IMR-90 (cell line): ENCODE measurements around the gene HORMAD1.

Experiments
- CEBPB ChIP-seq: IDR thresholded peaks from 2 replicates; pipeline ENCODE4 v1.6.1; 2012; ENCODE audit warnings: low read depth, low read length, improper control_type of control experiment
- CHD1 ChIP-seq: IDR thresholded peaks from 2 replicates; pipeline ENCODE4 v1.6.1; 2012; ENCODE audit warnings: low read depth, low read length, improper control_type of control experiment
- CTCF ChIP-seq: conservative IDR thresholded peaks from 2 replicates; pipeline ENCODE4 v1.5.1; 2012; ENCODE audit warnings: mild to moderate bottlenecking, low read depth, low read length, improper control_type of control experiment
- ELK1 ChIP-seq: fragments of 150-350 bp; IDR thresholded peaks from 2 replicates; pipeline ENCODE4 v1.6.1; 2016; ENCODE audit warnings: low read depth, mild to moderate bottlenecking, low read length, moderate library complexity, borderline replicate concordance
- MXI1 ChIP-seq: IDR thresholded peaks from 2 replicates; pipeline ENCODE4 v1.6.1; 2012; ENCODE audit warnings: low read depth, mild to moderate bottlenecking, low read length, moderate library complexity, borderline replicate concordance
- NFE2L2 ChIP-seq: fragments of 150-350 bp; IDR thresholded peaks from 2 replicates; pipeline ENCODE4 v1.6.1; 2016; ENCODE audit warnings: low read depth, mild to moderate bottlenecking, low read length
- POLR2A ChIP-seq: IDR thresholded peaks from 2 replicates; pipeline ENCODE4 v1.6.1; 2012; ENCODE audit warnings: mild to moderate bottlenecking, low read depth, low read length
- RAD21 ChIP-seq: IDR thresholded peaks from 2 replicates; pipeline ENCODE4 v1.6.1; 2012; ENCODE audit warnings: low read length, improper control_type of control experiment
- RCOR1 ChIP-seq: IDR thresholded peaks from 2 replicates; pipeline ENCODE4 v1.6.1; 2012; ENCODE audit warnings: mild to moderate bottlenecking, low read length, improper control_type of control experiment; ENCODE audit not compliant: insufficient replicate concordance
- RFX5 ChIP-seq: IDR thresholded peaks from 2 replicates; pipeline ENCODE4 v1.8.0; 2012; ENCODE audit warnings: low read depth, mild to moderate bottlenecking, low read length, moderate library complexity
- SMC3 ChIP-seq: fragments of 150-350 bp; IDR thresholded peaks from 2 replicates; pipeline ENCODE4 v1.6.1; 2016; ENCODE audit warnings: low read depth, mild to moderate bottlenecking, antibody characterized with exemption, low read length, moderate library complexity
- USF2 ChIP-seq: fragments of 150-350 bp; IDR thresholded peaks from 2 replicates; pipeline ENCODE4 v1.6.1; 2017; ENCODE audit warnings: mild to moderate bottlenecking, antibody characterized with exemption, low read length, low read depth

GRCh38 chr1:150730130-150730721, 9.5 kb upstream of the HORMAD1 start:
- TF ChIP-seq RFX5, result no peak
- TF ChIP-seq CHD1, result no peak
- TF ChIP-seq CEBPB, result no peak
- no peak for TF ChIP-seq CTCF
- TF ChIP-seq USF2, result no peak
- TF ChIP-seq MXI1, result no peak
- TF ChIP-seq POLR2A, result no peak
- no peak for TF ChIP-seq NFE2L2
- no peak for TF ChIP-seq SMC3
- TF ChIP-seq ELK1, result no peak
- TF ChIP-seq RCOR1, result no peak
- no peak for TF ChIP-seq RAD21
